Measurements from ENCODE around the gene TAF7.
"Not testable (repeated sequence)": the region's sequence is repeated elsewhere in the genome, so short reads cannot be mapped to it uniquely, and the experiment has no call there.

Gene TAF7

GRCh38 chr5:141320225-141321169, at the start of gene TAF7:
Gene TAF7 (minus strand): TSS chr5:141320784. CDS start chr5:141320044, 740 bp downstream.
- DNase-seq (ENCODE audit: low spot score), result peak; percentile 92

GRCh38 chr5:141366016-141366896, 45.7 kb upstream of the TAF7 start:
- DNase-seq (ENCODE audit: low spot score), result no peak

- no peak for DNase-seq (ENCODE audit: low spot score)
These were observed 43.5 kb upstream of the TAF7 start, which contains the start of gene PCDHGA5 for GRCh38 chr5:141363952-141364660. Gene PCDHGA5 (plus strand): TSS chr5:141364162. CDS start chr5:141364331, 169 bp downstream.

GRCh38 chr5:141362719-141363118, 42.1 kb upstream of the TAF7 start:
- DNase-seq (ENCODE audit: low spot score), result no peak

GRCh38 chr5:141360685-141361084, 40.1 kb upstream of the TAF7 start:
- no peak for DNase-seq (ENCODE audit: low spot score)

GRCh38 chr5:141359790-141360426, 39.3 kb upstream of the TAF7 start, which contains the start of gene PCDHGB2:
Gene PCDHGB2 (plus strand): TSS chr5:141359994. CDS start chr5:141360136, 142 bp downstream.
- DNase-seq (ENCODE audit: low spot score), result peak; percentile 31

- DNase-seq (ENCODE audit: low spot score), result no peak
These were observed 36.4 kb upstream of the TAF7 start for GRCh38 chr5:141356950-141357349.

GRCh38 chr5:141356133-141356532, 35.5 kb upstream of the TAF7 start:
- no peak for DNase-seq (ENCODE audit: low spot score)

- DNase-seq (ENCODE audit: low spot score), result no peak
These were observed 35.1 kb upstream of the TAF7 start for GRCh38 chr5:141355641-141356040.

- DNase-seq (ENCODE audit: low spot score), result no peak
These were observed 34.4 kb upstream of the TAF7 start, which contains the start of gene PCDHGA4 for GRCh38 chr5:141354900-141355469. Gene PCDHGA4 (plus strand): TSS chr5:141355021. CDS start chr5:141355108, 87 bp downstream.

GRCh38 chr5:141351591-141351990, 31.0 kb upstream of the TAF7 start:
- no peak for DNase-seq (ENCODE audit: low spot score)

GRCh38 chr5:141349917-141350619, 29.5 kb upstream of the TAF7 start, which contains the start of gene PCDHGB1:
Gene PCDHGB1 (plus strand): TSS chr5:141350099. CDS start chr5:141350261, 162 bp downstream.
- peak; percentile 21 for DNase-seq (ENCODE audit: low spot score)

- DNase-seq (ENCODE audit: low spot score), result not testable (repeated sequence)
These were observed 25.4 kb upstream of the TAF7 start for GRCh38 chr5:141346017-141346416.

- no peak for DNase-seq (ENCODE audit: low spot score)
These were observed 24.7 kb upstream of the TAF7 start for GRCh38 chr5:141345327-141345726.

- DNase-seq (ENCODE audit: low spot score), result no peak
These were observed 23.4 kb upstream of the TAF7 start for GRCh38 chr5:141343953-141344463.

- no peak for DNase-seq (ENCODE audit: low spot score)
These were observed 22.8 kb upstream of the TAF7 start, which contains the start of gene PCDHGA3 for GRCh38 chr5:141343242-141343952. Gene PCDHGA3 (plus strand): TSS chr5:141343829. CDS start chr5:141344034, 205 bp downstream.

GRCh38 chr5:141342773-141343172, 22.2 kb upstream of the TAF7 start:
- no peak for DNase-seq (ENCODE audit: low spot score)

GRCh38 chr5:141340781-141341354, 20.3 kb upstream of the TAF7 start:
- not testable (repeated sequence) for DNase-seq (ENCODE audit: low spot score)

Measured in SW480 (cell line).